NAMALWA (cell line): Measurements from ENCODE around the gene SPEF2.
A peak's percentile ranks its signal among the peaks of the same experiment; 100 is the strongest.
"Not testable (repeated sequence)": the region's sequence is repeated elsewhere in the genome, so short reads cannot be mapped to it uniquely, and the experiment has no call there.

ENCODE experiments used
- DNase-seq: peaks from one replicate; pipeline ENCODE4 v3.0.0-alpha.2; 2015; ENCODE audit warnings: low spot score

SPEF2 gene

GRCh38 chr5:35651002-35651756 is 33.5 kb downstream of the SPEF2 start:
- peak; percentile 79 for DNase-seq

DNA sequence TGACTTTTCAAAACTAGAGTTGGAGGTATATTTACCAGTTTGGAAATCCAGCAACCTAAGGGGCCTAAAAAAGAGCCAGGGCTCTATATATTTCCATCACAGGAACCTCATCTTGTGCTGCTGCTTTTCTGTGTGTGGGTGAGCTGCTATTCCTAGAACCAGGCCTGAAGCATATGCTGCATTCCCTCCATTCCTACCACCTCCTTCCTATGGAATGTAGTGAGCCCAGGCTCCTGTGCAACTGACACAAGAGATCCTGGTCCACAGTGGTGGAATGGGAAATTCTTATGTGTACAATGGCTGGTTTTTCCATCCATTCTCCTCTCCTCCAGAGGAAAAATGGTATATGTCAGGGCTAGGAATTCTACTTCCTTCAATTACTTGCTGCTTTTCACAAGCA is 39.1 kb downstream of the SPEF2 start:
- no peak for DNase-seq

DNA sequence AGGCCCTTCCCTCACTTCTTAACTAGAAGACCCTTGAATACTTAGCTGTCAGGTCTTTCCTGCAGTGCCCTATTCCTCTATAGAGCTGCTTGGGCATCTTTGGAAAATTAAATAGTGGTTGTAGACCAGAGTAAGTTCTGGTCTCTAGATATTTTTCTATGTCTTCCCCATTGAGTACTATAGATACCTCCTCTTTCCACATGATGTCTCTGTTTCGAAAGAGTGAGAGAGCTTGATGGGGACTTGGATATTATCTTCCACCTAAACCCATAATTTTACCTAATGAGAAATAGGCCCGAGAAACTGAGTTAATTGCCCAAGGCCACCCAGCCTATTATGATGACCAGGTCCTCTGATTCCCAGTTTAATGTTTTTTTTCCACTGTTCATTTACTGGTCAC is 40.2 kb downstream of the SPEF2 start:
- no peak for DNase-seq

DNA sequence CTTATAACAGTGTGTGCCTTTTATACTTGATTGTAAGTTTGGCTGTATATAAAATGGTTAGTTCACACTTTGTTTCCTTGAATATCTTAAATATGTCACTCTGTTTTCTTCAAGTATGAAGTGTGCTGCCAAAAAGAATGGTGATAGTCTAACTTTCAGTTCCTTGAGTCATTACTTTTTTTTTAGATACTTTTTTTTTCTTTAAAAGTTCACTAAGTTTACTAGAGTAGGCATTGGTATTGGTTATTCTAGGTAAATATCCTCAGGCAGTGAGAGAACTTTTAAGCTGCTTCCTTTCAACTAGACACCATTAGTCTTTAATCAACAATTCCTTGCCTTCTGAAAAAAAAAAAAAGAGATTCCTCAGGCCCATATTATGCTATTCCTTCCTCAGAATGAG is 41.9 kb downstream of the SPEF2 start:
- no peak for DNase-seq

DNA sequence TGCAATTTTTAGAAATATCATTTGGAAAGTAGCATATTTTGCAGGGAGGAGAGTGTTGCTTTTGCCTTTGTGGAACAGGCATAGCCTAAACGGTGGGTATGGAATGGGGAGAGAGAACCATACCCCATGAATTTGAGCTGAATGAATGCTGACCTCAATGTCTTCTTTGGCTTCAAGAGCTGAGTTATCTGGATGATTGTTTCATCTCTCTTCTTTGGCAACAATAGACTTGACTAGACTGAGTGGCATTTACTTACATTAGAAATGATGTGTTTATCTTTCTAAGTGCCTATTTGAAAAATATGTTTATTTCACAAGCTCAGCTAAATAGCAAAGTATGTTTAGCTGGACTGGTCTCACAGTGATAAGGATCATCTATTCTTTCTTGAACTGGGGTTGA is 42.8 kb downstream of the SPEF2 start:
- DNase-seq: no peak

- no peak for DNase-seq
Measured at GRCh38 chr5:35664584-35664983, 46.9 kb downstream of the SPEF2 start.

GRCh38 chr5:35665096-35665495 is 47.4 kb downstream of the SPEF2 start:
- DNase-seq: no peak

- no peak for DNase-seq
Measured at GRCh38 chr5:35668319-35668718, 50.7 kb downstream of the SPEF2 start.

DNA sequence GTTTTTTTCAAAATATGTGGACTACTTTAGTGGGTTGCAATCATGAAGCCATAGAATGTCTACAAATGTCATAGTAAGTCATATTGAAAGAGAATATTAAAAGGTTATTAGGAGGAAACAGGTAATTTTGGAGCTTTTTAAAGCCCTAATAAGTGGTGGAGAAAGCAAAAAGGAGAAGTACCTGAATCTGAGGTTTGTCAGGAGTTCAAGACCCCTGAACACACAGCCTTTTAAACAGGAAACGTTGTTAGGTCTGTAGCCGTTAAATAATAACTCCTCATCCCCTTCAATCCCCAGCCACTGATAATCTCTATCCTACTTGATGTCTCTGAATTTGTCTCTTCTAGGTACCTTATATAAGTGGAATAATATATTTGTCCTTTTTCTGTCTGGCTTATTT is 51.1 kb downstream of the SPEF2 start:
- DNase-seq: no peak

- DNase-seq: no peak
Measured at GRCh38 chr5:35671541-35672295, 54.1 kb downstream of the SPEF2 start.

- DNase-seq: not testable (repeated sequence)
Measured at GRCh38 chr5:35672296-35672655, 54.6 kb downstream of the SPEF2 start.

- DNase-seq: peak; percentile 84
Measured at GRCh38 chr5:35672995-35673394, 55.3 kb downstream of the SPEF2 start.

DNA sequence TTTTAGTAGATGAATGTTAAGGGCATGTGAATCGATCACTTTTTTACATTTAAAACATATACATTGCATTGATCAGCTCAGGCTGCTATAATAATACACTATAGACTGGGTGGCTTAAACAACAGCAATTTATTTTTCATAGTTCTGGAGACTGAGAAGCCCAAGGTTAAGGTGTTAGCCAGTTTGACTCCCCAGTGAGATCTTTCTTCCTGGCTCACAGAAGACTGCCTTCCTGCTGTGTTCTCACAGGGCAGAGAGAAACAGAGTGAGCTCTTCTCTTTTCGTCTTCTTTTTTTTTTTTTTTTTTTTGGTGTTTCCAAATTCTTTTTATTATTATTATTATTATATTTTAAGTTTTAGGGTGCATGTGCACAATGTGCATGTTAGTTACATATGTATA is 56.4 kb downstream of the SPEF2 start:
- no peak for DNase-seq

GRCh38 chr5:35675392-35675791 is 57.7 kb downstream of the SPEF2 start:
- no peak for DNase-seq

DNA sequence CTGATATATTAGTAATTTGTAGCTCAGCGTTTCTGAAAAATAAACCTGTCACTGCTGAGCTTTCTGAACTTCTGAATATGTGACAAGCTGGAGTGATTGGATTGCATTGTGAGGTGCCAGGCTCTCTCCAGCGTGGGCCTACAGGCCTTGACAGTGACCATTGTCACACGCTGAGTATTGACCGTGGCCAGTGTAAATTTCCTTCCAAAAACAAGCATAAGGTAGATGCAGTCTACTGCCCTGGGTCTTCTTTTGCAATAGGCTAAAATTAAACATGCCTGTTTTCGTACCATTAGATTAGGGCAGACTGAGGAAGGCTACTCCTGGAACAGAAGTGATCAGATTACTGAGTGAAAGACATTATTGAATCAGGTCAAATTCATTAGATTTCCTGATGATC is 60.2 kb downstream of the SPEF2 start:
- no peak for DNase-seq

DNA sequence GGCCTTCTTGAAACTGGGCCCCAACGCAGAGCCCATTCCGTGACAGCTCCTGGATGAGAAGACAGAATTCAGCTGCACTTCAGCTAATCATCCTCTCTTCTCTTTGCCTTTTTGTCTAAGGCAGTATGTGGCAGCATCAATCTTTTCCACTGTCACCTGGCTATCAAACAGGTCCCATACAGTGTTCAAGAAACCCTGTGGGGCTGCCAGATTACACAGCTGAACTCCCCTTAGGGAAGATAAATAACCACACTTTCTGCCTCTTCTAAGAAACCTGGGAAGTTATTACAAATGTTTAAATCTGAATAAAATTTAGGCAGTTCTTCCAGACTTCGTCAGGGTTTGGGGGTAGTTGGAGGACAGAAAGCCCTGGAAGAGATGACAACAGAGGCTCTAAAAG is 61.0 kb downstream of the SPEF2 start:
- peak; percentile 16 for DNase-seq

GRCh38 chr5:35679357-35679756 is 61.7 kb downstream of the SPEF2 start:
- DNase-seq: peak; percentile 93

GRCh38 chr5:35681911-35682310 is 64.2 kb downstream of the SPEF2 start:
- no peak for DNase-seq

GRCh38 chr5:35683466-35683865 is 65.8 kb downstream of the SPEF2 start:
- no peak for DNase-seq

GRCh38 chr5:35685161-35685560 is 67.5 kb downstream of the SPEF2 start:
- no peak for DNase-seq

DNA sequence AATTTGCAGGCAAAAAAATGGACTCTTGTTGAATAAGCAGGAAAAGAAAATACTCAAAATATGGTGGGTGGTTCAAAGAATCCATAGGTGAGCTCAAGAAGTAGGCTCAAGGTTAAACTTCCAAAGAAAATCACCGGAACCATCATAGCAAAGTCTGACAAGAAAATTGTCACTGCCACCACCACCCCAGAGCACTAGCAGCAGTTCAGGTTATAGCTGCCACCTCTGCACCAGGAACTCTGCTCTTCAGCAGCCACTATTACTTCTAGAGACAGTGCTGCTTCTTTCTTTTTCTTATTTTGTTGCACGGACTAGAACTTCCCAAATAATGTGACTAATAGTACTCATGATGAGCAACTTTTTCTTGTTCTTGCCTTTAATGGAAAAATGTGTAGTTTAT is 70.3 kb downstream of the SPEF2 start:
- DNase-seq: no peak

DNA sequence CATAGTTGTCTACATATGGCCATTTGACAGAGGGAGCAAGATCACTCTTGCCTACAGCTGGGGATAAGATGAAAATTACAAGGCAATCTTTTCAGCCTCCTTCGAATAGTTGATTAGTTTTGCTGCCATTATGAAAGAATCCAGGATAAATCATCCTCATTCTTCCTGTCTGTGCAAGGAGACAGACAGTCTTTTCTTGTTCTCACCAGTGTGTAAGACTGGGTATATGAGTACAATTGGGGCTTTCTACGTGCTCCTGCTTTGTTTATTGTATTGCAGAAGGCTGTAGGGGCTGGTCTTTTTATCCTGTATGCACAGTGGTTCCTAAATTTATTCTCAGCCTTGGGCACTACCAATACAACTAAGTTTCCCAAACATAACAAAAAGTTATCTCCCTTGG is 76.8 kb downstream of the SPEF2 start:
- DNase-seq: no peak

GRCh38 chr5:35698047-35698808 is 80.6 kb downstream of the SPEF2 start:
- no peak for DNase-seq
